Fibroblast of lung (primary cell): Measurements from ENCODE around the gene EPSTI1. TPM values are rescaled to one million over a fixed set of nuclear protein-coding genes. Genes with fewer than 3 reads are reported as not detected.

Source experiments
- DNase-seq, 2 donors: peaks; one replicate each; pipeline versions ENCODE4 v3.0.0 to v3.0.0-alpha.2; 2010; ENCODE audit warnings: low read depth in 2 of 2
- H2AFZ ChIP-seq: 2 replicates; pipeline ENCODE4 v1.5.1; 2012; ENCODE audit warnings: low read length, control low read depth, inconsistent platforms
- H3K27ac ChIP-seq: 2 replicates; pipeline ENCODE4 v1.5.1; 2011; ENCODE audit warnings: low read length, control low read depth; ENCODE audit not compliant: insufficient read depth
- H3K27me3 ChIP-seq: 2 replicates; pipeline ENCODE4 v1.5.1; 2011; ENCODE audit warnings: mild to moderate bottlenecking, low read length; ENCODE audit not compliant: control insufficient read depth, insufficient read depth
- H3K36me3 ChIP-seq: 2 replicates; pipeline ENCODE4 v1.5.1; 2011; ENCODE audit warnings: low read length; ENCODE audit not compliant: control insufficient read depth, insufficient read depth
- H3K4me1 ChIP-seq: 2 replicates; pipeline ENCODE4 v1.5.1; 2011; ENCODE audit warnings: low read length; ENCODE audit not compliant: control insufficient read depth, insufficient read depth; ENCODE audit errors: extremely low read depth
- H3K4me2 ChIP-seq: 2 replicates; pipeline ENCODE4 v1.5.1; 2011; ENCODE audit warnings: low read length, control low read depth; ENCODE audit not compliant: insufficient read depth; ENCODE audit errors: extremely low read depth
- H3K4me3 ChIP-seq, 4 experiments: fragments of 200-600 bp in 1 of 4; sonication (generic) in 1 of 4; replicated peaks in 1 of 4; 2 replicates each; pipeline ENCODE4 v1.5.1; 2011 to 2016; ENCODE audit warnings: low read length in 4 of 4, low read depth in 3 of 4, mild to moderate bottlenecking in 3 of 4, control low read depth in 2 of 4, inconsistent platforms in 1 of 4, mixed read lengths in 1 of 4; ENCODE audit not compliant: insufficient read depth in 1 of 4; ENCODE audit errors: control extremely low read depth in 1 of 4
- H3K79me2 ChIP-seq: 2 replicates; pipeline ENCODE4 v1.5.1; 2012; ENCODE audit warnings: mild to moderate bottlenecking, low read length, inconsistent platforms; ENCODE audit not compliant: control insufficient read depth, insufficient read depth
- H3K9ac ChIP-seq: 2 replicates; pipeline ENCODE4 v1.5.1; 2011; ENCODE audit warnings: mild to moderate bottlenecking, low read length, control low read depth; ENCODE audit not compliant: insufficient read depth
- H3K9me3 ChIP-seq: 2 replicates; pipeline ENCODE4 v1.5.1; 2012; ENCODE audit warnings: low read depth, low read length; ENCODE audit not compliant: control insufficient read depth, insufficient read depth
- H4K20me1 ChIP-seq: 2 replicates; pipeline ENCODE4 v1.5.1; 2011; ENCODE audit warnings: low read length; ENCODE audit not compliant: control insufficient read depth, insufficient read depth; ENCODE audit errors: extremely low read depth
- EZH2 ChIP-seq: IDR thresholded peaks from 2 replicates; pipeline ENCODE4 v1.5.1; 2012; ENCODE audit warnings: low read length, control low read depth, mild to moderate bottlenecking; ENCODE audit errors: missing control alignments
- polyA plus RNA-seq, 2 donors: library from polyadenylated mRNA; depleted of rRNA in 1 of 2; stranded (reverse) in 1 of 2; unstranded in 1 of 2; fragments of >200 nt; gene quantifications; 2 replicates each; pipeline ENCODE4 v1.2.1, GENCODE V29; 2011 to 2012; ENCODE audit warnings: missing spikeins in 1 of 2
- total RNA-seq: library from RNA; depleted of rRNA; stranded (reverse); fragments of >200 nt; gene quantifications from 2 replicates; pipeline ENCODE4 v1.2.1, GENCODE V29; 2014
- TF ChIP-seq, protein P1 (sequence below), 2 donors: IDR thresholded peaks in 1 of 2; conservative IDR thresholded peaks in 1 of 2; 1 replicate in 1 of 2; 2 replicates in 1 of 2; pipeline ENCODE4 v1.5.1; 2011 to 2012; ENCODE audit warnings: low read length in 2 of 2, control low read depth in 1 of 2, inconsistent platforms in 1 of 2, low read depth in 1 of 2, mild to moderate bottlenecking in 1 of 2

The EPSTI1 gene
- total and polyA plus RNA-seq, 2 donors (not counting 1 experiment from before 2014, with no cell fraction given) = 5.6 to 10.9 TPM

DNA sequence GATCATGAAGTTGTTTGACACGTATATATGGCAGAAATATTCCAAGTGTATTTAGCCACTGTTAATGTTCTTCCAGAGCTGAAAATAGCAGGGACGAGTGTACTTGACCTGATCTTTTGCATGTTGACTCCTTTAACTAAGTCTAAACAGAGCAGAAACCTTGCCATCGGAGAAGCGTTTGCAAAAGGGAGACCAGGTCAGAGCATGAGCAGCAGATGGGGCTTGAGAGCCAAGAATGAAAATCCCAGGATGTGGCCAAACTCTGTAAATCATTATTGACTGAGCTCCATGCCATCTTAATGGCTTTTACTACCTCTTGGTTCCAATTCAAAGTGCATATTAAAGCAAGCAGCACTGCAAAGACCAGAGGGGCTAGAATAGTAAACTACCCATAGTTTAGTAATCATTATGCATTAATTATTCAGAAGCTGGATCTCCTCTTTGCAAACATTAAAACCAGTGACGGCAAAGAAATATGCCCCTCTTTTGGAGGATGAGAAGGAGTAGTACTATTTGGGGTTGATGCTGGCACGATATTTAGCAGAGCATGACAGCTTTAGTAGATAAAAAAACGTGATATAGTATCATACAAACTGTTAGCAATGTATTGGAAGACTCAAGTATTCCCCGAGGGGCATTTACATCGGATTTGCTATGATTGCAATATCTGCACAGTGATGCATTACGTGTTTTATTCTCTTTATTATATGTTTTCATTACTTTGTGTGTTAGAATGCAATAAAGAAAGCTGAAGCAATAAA, 154.9 kb downstream of the EPSTI1 start:
- peak; percentile 18 to 89 for DNase-seq
- TF ChIP-seq, protein P1, sequence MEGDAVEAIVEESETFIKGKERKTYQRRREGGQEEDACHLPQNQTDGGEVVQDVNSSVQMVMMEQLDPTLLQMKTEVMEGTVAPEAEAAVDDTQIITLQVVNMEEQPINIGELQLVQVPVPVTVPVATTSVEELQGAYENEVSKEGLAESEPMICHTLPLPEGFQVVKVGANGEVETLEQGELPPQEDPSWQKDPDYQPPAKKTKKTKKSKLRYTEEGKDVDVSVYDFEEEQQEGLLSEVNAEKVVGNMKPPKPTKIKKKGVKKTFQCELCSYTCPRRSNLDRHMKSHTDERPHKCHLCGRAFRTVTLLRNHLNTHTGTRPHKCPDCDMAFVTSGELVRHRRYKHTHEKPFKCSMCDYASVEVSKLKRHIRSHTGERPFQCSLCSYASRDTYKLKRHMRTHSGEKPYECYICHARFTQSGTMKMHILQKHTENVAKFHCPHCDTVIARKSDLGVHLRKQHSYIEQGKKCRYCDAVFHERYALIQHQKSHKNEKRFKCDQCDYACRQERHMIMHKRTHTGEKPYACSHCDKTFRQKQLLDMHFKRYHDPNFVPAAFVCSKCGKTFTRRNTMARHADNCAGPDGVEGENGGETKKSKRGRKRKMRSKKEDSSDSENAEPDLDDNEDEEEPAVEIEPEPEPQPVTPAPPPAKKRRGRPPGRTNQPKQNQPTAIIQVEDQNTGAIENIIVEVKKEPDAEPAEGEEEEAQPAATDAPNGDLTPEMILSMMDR (conservative IDR thresholded peaks at IDR 0.05 in 1 of 2, IDR thresholded peaks at IDR 0.05 in 1 of 2; ENCODE audit: low read depth in 1 of 2, low read length in 2 of 2) = peak; percentile 34 to 53
- TF ChIP-seq EZH2 = no peak
- H3K36me3 ChIP-seq = no peaks in the 10 kb centered on the region
- no peaks in the 10 kb centered on the region for H3K79me2 ChIP-seq
- no peak overlapping the region for H3K4me3 ChIP-seq
- peak overlapping the region; percentile 81 for H3K27ac ChIP-seq
- H3K9me3 ChIP-seq = no peaks in the 10 kb centered on the region
- H3K4me2 ChIP-seq = peak overlapping the region; percentile 44
- H3K9ac ChIP-seq = peak overlapping the region; percentile 20
- no peak overlapping the region for H2AFZ ChIP-seq
- peaks cover 11% of the 10 kb centered on the region for H3K4me1 ChIP-seq
- H4K20me1 ChIP-seq = no peaks in the 10 kb centered on the region
- peaks cover 4% of the 10 kb centered on the region for H3K27me3 ChIP-seq

Other genes starting within 250 kb of the EPSTI1 start
- gene FAM216B, start 210.7 kb downstream of the EPSTI1 start, total RNA-seq = under 0.01 and 0.26 TPM in 2 replicates
- not detected in 2 replicates for gene FAM216B, start 210.7 kb downstream of the EPSTI1 start, polyA plus RNA-seq
- 6.2 and 18.5 TPM in 2 replicates for gene DNAJC15, start 31.3 kb upstream of the EPSTI1 start, total RNA-seq
- 33.6 and 34.6 TPM in 2 replicates for gene DNAJC15, start 31.3 kb upstream of the EPSTI1 start, polyA plus RNA-seq